WTC11 (cell line): Measurements from ENCODE around the gene NEIL3. TPM values are rescaled to one million over a fixed set of nuclear protein-coding genes. Genes with fewer than 3 reads are reported as not detected.

Experiments
- ATAC-seq: fragments of 200-7000 bp; cut with Tn5 transposase; 2 replicates; pipeline ENCODE4 v1.10.0; 2021; ENCODE audit warnings: mild to moderate bottlenecking, moderate library complexity
- CTCF ChIA-PET: fragments of 300-600 bp; sonication (Branson Sonifier 250); formaldehyde crosslinking; loops from one replicate; lab custom pipeline; 2021; ENCODE audit warnings: antibody characterized with exemption; lab: Charles Lee
- POLR2A ChIA-PET: fragments of 350-600 bp; sonication (Branson Sonifier 250); formaldehyde crosslinking; loops from one replicate; lab custom pipeline; 2021; ENCODE audit warnings: antibody characterized with exemption; lab: Charles Lee
- DNase-seq: peaks from one replicate; pipeline ENCODE4 v3.0.0; 2021; ENCODE audit warnings: low spot score
- H3K27ac Mint-ChIP-seq: 2 replicates; pipeline ENCODE4 v1.8.0; 2021; ENCODE audit warnings: mixed read lengths
- H3K27me3 Mint-ChIP-seq: 2 replicates; pipeline ENCODE4 v1.8.0; 2021; ENCODE audit warnings: low read depth, mild to moderate bottlenecking, moderate library complexity, mixed read lengths
- H3K36me3 Mint-ChIP-seq: 2 replicates; pipeline ENCODE4 v1.8.0; 2021; ENCODE audit warnings: mixed read lengths
- H3K4me1 Mint-ChIP-seq: 2 replicates; pipeline ENCODE4 v1.8.0; 2022; ENCODE audit warnings: mixed read lengths
- H3K4me3 Mint-ChIP-seq: 2 replicates; pipeline ENCODE4 v1.8.0; 2021; ENCODE audit warnings: mild to moderate bottlenecking, moderate library complexity, mixed read lengths
- H3K9me3 Mint-ChIP-seq: 2 replicates; pipeline ENCODE4 v1.8.0; 2021; ENCODE audit warnings: mixed read lengths
- CDX4 ChIP-seq: fragments of 250-450 bp; sonication (Bioruptor Pico); IDR thresholded peaks from 2 replicates; pipeline ENCODE4 v1.9.0; 2021; ENCODE audit warnings: moderate library complexity, mild to moderate bottlenecking, inconsistent platforms, borderline replicate concordance
- E2F1 ChIP-seq: sonication (generic); formaldehyde crosslinking; IDR thresholded peaks from 2 replicates; pipeline ENCODE4 v1.8.0; 2022; ENCODE audit warnings: mild to moderate bottlenecking, missing genetic modification reagents
- FOXJ3 ChIP-seq: sonication (generic); formaldehyde crosslinking; IDR thresholded peaks from 2 replicates; pipeline ENCODE4 v1.9.0; 2021; ENCODE audit warnings: missing genetic modification reagents, mild to moderate bottlenecking, borderline replicate concordance
- GABPB1 ChIP-seq: sonication (generic); formaldehyde crosslinking; IDR thresholded peaks from 2 replicates; pipeline ENCODE4 v1.8.1; 2023; ENCODE audit warnings: mild to moderate bottlenecking, missing genetic modification reagents
- GTF2I ChIP-seq: fragments of 250-450 bp; sonication (Bioruptor Pico); conservative IDR thresholded peaks from 2 replicates; pipeline ENCODE4 v1.4.0; 2021; ENCODE audit warnings: mild to moderate bottlenecking
- HMGXB4 ChIP-seq: sonication (generic); formaldehyde crosslinking; IDR thresholded peaks from 2 replicates; pipeline ENCODE4 v1.8.1; 2023; ENCODE audit warnings: mild to moderate bottlenecking, moderate library complexity, missing genetic modification reagents
- MXD4 ChIP-seq: fragments of 250-450 bp; sonication (Bioruptor Pico); IDR thresholded peaks from 2 replicates; pipeline ENCODE4 v1.8.0; 2021; ENCODE audit warnings: mild to moderate bottlenecking, moderate library complexity, borderline replicate concordance
- PRRX2 ChIP-seq: fragments of 250-450 bp; sonication (Bioruptor Pico); IDR thresholded peaks from 2 replicates; pipeline ENCODE4 v1.8.0; 2021; ENCODE audit warnings: mild to moderate bottlenecking
- RELA ChIP-seq: sonication (generic); formaldehyde crosslinking; IDR thresholded peaks from 2 replicates; pipeline ENCODE4 v1.8.1; 2022; ENCODE audit warnings: missing genetic modification reagents, mild to moderate bottlenecking, borderline replicate concordance
- SMAD4 ChIP-seq: sonication (generic); formaldehyde crosslinking; IDR thresholded peaks from 2 replicates; pipeline ENCODE4 v1.8.0; 2022; ENCODE audit warnings: mild to moderate bottlenecking, missing genetic modification reagents
- SP1 ChIP-seq: sonication (generic); formaldehyde crosslinking; conservative IDR thresholded peaks from 2 replicates; pipeline ENCODE4 v1.8.1; 2022; ENCODE audit warnings: missing genetic modification reagents
- STAT6 ChIP-seq: sonication (generic); formaldehyde crosslinking; conservative IDR thresholded peaks from 2 replicates; pipeline ENCODE4 v1.8.1; 2023; ENCODE audit warnings: mild to moderate bottlenecking, low read depth, missing genetic modification reagents, moderate library complexity
- TCF7 ChIP-seq: sonication (generic); formaldehyde crosslinking; IDR thresholded peaks from 2 replicates; pipeline ENCODE4 v1.8.0; 2022; ENCODE audit warnings: mild to moderate bottlenecking, low read depth, missing genetic modification reagents, moderate library complexity
- ZNF121 ChIP-seq: sonication (generic); formaldehyde crosslinking; IDR thresholded peaks from 2 replicates; pipeline ENCODE4 v1.8.0; 2023; ENCODE audit warnings: missing genetic modification reagents
- ZNF232 ChIP-seq: sonication (generic); formaldehyde crosslinking; IDR thresholded peaks from 2 replicates; pipeline ENCODE4 v1.8.0; 2022; ENCODE audit warnings: mild to moderate bottlenecking, missing genetic modification reagents
- ZNF281 ChIP-seq: sonication (generic); formaldehyde crosslinking; IDR thresholded peaks from 2 replicates; pipeline ENCODE4 v1.8.0; 2023; ENCODE audit warnings: mild to moderate bottlenecking, missing genetic modification reagents
- ZNF416 ChIP-seq: fragments of 250-450 bp; sonication (Bioruptor Pico); IDR thresholded peaks from 2 replicates; pipeline ENCODE4 v1.9.0; 2021; ENCODE audit warnings: mild to moderate bottlenecking, inconsistent platforms
- ZNF532 ChIP-seq: fragments of 250-450 bp; sonication (Bioruptor Pico); IDR thresholded peaks from 2 replicates; pipeline ENCODE4 v1.9.0; 2021; ENCODE audit warnings: mild to moderate bottlenecking, borderline replicate concordance
- ZSCAN18 ChIP-seq: fragments of 250-450 bp; sonication (Bioruptor Pico); IDR thresholded peaks from 2 replicates; pipeline ENCODE4 v2.1.2; 2022; ENCODE audit warnings: mild to moderate bottlenecking, moderate library complexity
- total RNA-seq: library from RNA; stranded (reverse); gene quantifications from 3 replicates; pipeline ENCODE4 v1.2.3, GENCODE V29; 2021

NEIL3 gene
- total RNA-seq, 1 experiment from 2014 or later = 9.9 TPM

GRCh38 chr4:177348348-177348747 lies 38.7 kb downstream of the NEIL3 start:
- H3K27ac Mint-ChIP-seq = no peak overlapping the region
- peaks cover 26% of the 10 kb centered on the region for H3K36me3 Mint-ChIP-seq
- no peak for TF ChIP-seq MXD4 (CRISPR knock-in tag)
- no peak for TF ChIP-seq ZNF121 (CRISPR knock-in tag)
- no peak for TF ChIP-seq FOXJ3
- DNase-seq = no peak
- H3K9me3 Mint-ChIP-seq = peaks cover 3% of the 10 kb centered on the region; the same call in 1 of the 2 replicates
- peaks cover 11% of the 10 kb centered on the region for H3K4me1 Mint-ChIP-seq
- H3K4me3 Mint-ChIP-seq = no peak overlapping the region
- no peaks in the 10 kb centered on the region for H3K27me3 Mint-ChIP-seq
- ATAC-seq = no peak
- ChIA-PET POLR2A (interaction anchor here (0.6 kb wide), 1 partner anchor 98 kb away, joined by 3 read pairs; no protein-coding TSS in a partner anchor), CTCF (interaction anchor here (2.1 kb wide), 1 partner anchor 32 kb away, joined by 6 read pairs; no protein-coding TSS in a partner anchor)

- H3K27ac Mint-ChIP-seq = no peak overlapping the region
- DNase-seq (no peak), ATAC-seq (peak; percentile 67)
- peaks cover 31% of the 10 kb centered on the region for H3K36me3 Mint-ChIP-seq
- ChIA-PET POLR2A (interaction anchor here (0.6 kb wide), 1 partner anchor 94 kb away, joined by 3 read pairs; the partner anchor contains the start of gene AGA), CTCF (interaction anchor here (2.1 to 2.5 kb wide), 2 partner anchors 32 to 99 kb away, joined by 6 to 14 read pairs; no protein-coding TSS in a partner anchor)
- peaks cover 3% of the 10 kb centered on the region; the same call in 1 of the 2 replicates for H3K9me3 Mint-ChIP-seq
- no peak overlapping the region for H3K4me3 Mint-ChIP-seq
- peaks cover 11% of the 10 kb centered on the region for H3K4me1 Mint-ChIP-seq
- H3K27me3 Mint-ChIP-seq = no peaks in the 10 kb centered on the region
- TF ChIP-seq PRRX2 (CRISPR knock-in tag) (no peak), ZNF416 (CRISPR knock-in tag) (no peak), ZSCAN18 (CRISPR knock-in tag) (no peak), CDX4 (CRISPR knock-in tag) (no peak), E2F1 (no peak), GABPB1 (CRISPR knock-in tag) (no peak), ZNF232 (no peak), ZNF281 (no peak), STAT6 (CRISPR knock-in tag) (no peak), SP1 (CRISPR knock-in tag) (no peak), GTF2I (CRISPR knock-in tag) (no peak), RELA (CRISPR knock-in tag) (no peak), TCF7 (no peak), SMAD4 (CRISPR knock-in tag) (no peak), HMGXB4 (no peak), ZNF532 (no peak)
Observed at GRCh38 chr4:177349191-177349590, 39.5 kb downstream of the NEIL3 start.
